PC-3 (cell line): ENCODE measurements around the gene WFDC11.
"Not testable (repeated sequence)": the region's sequence is repeated elsewhere in the genome, so short reads cannot be mapped to it uniquely, and the experiment has no call there.

Experiments used
- EZH2phosphoT487 ChIP-seq: fragments of 300-600 bp; sonication (generic); IDR thresholded peaks from 2 replicates; pipeline ENCODE4 v1.6.1; 2018; ENCODE audit warnings: mild to moderate bottlenecking, antibody characterized with exemption, low read length, borderline replicate concordance
- TF ChIP-seq, protein P1 (sequence below): fragments of 300-600 bp; sonication (generic); conservative IDR thresholded peaks from 2 replicates; pipeline ENCODE4 v1.5.1; 2017; ENCODE audit warnings: antibody characterized with exemption, low read depth, mild to moderate bottlenecking, low read length

DNA sequence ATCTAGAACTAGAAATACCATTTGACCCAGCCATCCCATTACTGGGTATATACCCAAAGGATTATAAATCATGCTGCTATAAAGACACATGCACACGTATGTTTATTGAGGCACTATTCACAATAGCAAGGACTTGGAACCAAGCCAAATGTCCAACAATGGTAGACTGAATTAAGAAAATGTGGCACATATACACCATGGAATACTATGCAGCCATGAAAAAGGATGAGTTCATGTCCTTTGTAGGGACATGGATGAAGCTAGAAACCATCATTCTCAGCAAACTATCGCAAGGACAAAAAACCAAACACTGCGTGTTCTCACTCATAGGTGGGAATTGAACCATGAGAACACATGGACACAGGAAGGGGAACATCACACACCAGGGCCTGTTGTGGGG lies 13.0 kb downstream of the WFDC11 start:
- TF ChIP-seq EZH2phosphoT487, result not testable (repeated sequence)
- TF ChIP-seq, protein P1, sequence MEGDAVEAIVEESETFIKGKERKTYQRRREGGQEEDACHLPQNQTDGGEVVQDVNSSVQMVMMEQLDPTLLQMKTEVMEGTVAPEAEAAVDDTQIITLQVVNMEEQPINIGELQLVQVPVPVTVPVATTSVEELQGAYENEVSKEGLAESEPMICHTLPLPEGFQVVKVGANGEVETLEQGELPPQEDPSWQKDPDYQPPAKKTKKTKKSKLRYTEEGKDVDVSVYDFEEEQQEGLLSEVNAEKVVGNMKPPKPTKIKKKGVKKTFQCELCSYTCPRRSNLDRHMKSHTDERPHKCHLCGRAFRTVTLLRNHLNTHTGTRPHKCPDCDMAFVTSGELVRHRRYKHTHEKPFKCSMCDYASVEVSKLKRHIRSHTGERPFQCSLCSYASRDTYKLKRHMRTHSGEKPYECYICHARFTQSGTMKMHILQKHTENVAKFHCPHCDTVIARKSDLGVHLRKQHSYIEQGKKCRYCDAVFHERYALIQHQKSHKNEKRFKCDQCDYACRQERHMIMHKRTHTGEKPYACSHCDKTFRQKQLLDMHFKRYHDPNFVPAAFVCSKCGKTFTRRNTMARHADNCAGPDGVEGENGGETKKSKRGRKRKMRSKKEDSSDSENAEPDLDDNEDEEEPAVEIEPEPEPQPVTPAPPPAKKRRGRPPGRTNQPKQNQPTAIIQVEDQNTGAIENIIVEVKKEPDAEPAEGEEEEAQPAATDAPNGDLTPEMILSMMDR, result not testable (repeated sequence)
